ENCODE measurements around the gene ZNF90.

GRCh38 chr19:20153281-20153680, 75.5 kb downstream of the ZNF90 start:
- no peak for TF ChIP-seq CTCF (IDR thresholded peaks at IDR 0.05)
- no peak for TF ChIP-seq NR3C1 (CRISPR knock-in tag; conservative IDR thresholded peaks at IDR 0.05; ENCODE audit: low read depth)
- TF ChIP-seq CREM (CRISPR knock-in tag; IDR thresholded peaks at IDR 0.05): no peak
- TF ChIP-seq ATF2 (CRISPR knock-in tag; IDR thresholded peaks at IDR 0.05; ENCODE audit: borderline replicate concordance, low read depth): no peak
- no peak for TF ChIP-seq ZNF512 (CRISPR knock-in tag; IDR thresholded peaks at IDR 0.05; ENCODE audit: borderline replicate concordance)
- TF ChIP-seq MAX (CRISPR knock-in tag; IDR thresholded peaks at IDR 0.05): no peak
- TF ChIP-seq E2F1 (CRISPR knock-in tag; IDR thresholded peaks at IDR 0.05): no peak
- no peak for TF ChIP-seq JUN (CRISPR knock-in tag; IDR thresholded peaks at IDR 0.05)
- no peak for TF ChIP-seq NR2C2 (CRISPR knock-in tag; IDR thresholded peaks at IDR 0.05)
